Measurements from ENCODE around the gene LCE1C.

The LCE1C gene

GRCh38 chr1:152760551-152761190, 45.8 kb downstream of the LCE1C start:
- in situ Hi-C loops (cut with HindIII; ENCODE audit: low sequenced_read_pairs) = no loop called here

GRCh38 chr1:152759453-152760173, 46.8 kb downstream of the LCE1C start:
- in situ Hi-C loops (cut with HindIII; ENCODE audit: low sequenced_read_pairs) = no loop called here

- in situ Hi-C loops (cut with HindIII; ENCODE audit: low sequenced_read_pairs) = no loop called here
These were observed 47.8 kb downstream of the LCE1C start for GRCh38 chr1:152758636-152759035.

GRCh38 chr1:152757747-152758146, 48.7 kb downstream of the LCE1C start, which contains the start of gene KPRP:
KPRP (plus strand) TSS chr1:152758025; CDS start chr1:152759589, 1,564 bp downstream.
- in situ Hi-C loops (cut with HindIII; ENCODE audit: low sequenced_read_pairs) = no loop called here

- in situ Hi-C loops (cut with HindIII; ENCODE audit: low sequenced_read_pairs) = no loop called here
These were observed 49.6 kb downstream of the LCE1C start for GRCh38 chr1:152756872-152757271.

Data from DLD1 (cell line).